Fibroblast of lung (primary cell): ENCODE data around the gene C16orf96. TPM values are rescaled to one million over a fixed set of nuclear protein-coding genes. Genes with fewer than 3 reads are reported as not detected.

Experiments
- DNase-seq, 2 donors: peaks; one replicate each; pipeline versions ENCODE4 v3.0.0 to v3.0.0-alpha.2; 2010; ENCODE audit warnings: low read depth in 2 of 2
- H2AFZ ChIP-seq: 2 replicates; pipeline ENCODE4 v1.5.1; 2012; ENCODE audit warnings: low read length, control low read depth, inconsistent platforms
- H3K27ac ChIP-seq: 2 replicates; pipeline ENCODE4 v1.5.1; 2011; ENCODE audit warnings: low read length, control low read depth; ENCODE audit not compliant: insufficient read depth
- H3K27me3 ChIP-seq: 2 replicates; pipeline ENCODE4 v1.5.1; 2011; ENCODE audit warnings: mild to moderate bottlenecking, low read length; ENCODE audit not compliant: control insufficient read depth, insufficient read depth
- H3K36me3 ChIP-seq: 2 replicates; pipeline ENCODE4 v1.5.1; 2011; ENCODE audit warnings: low read length; ENCODE audit not compliant: control insufficient read depth, insufficient read depth
- H3K4me1 ChIP-seq: 2 replicates; pipeline ENCODE4 v1.5.1; 2011; ENCODE audit warnings: low read length; ENCODE audit not compliant: control insufficient read depth, insufficient read depth; ENCODE audit errors: extremely low read depth
- H3K4me2 ChIP-seq: 2 replicates; pipeline ENCODE4 v1.5.1; 2011; ENCODE audit warnings: low read length, control low read depth; ENCODE audit not compliant: insufficient read depth; ENCODE audit errors: extremely low read depth
- H3K4me3 ChIP-seq, 4 experiments: fragments of 200-600 bp in 1 of 4; sonication (generic) in 1 of 4; replicated peaks in 1 of 4; 2 replicates each; pipeline ENCODE4 v1.5.1; 2011 to 2016; ENCODE audit warnings: low read length in 4 of 4, low read depth in 3 of 4, mild to moderate bottlenecking in 3 of 4, control low read depth in 2 of 4, inconsistent platforms in 1 of 4, mixed read lengths in 1 of 4; ENCODE audit not compliant: insufficient read depth in 1 of 4; ENCODE audit errors: control extremely low read depth in 1 of 4
- H3K79me2 ChIP-seq: 2 replicates; pipeline ENCODE4 v1.5.1; 2012; ENCODE audit warnings: mild to moderate bottlenecking, low read length, inconsistent platforms; ENCODE audit not compliant: control insufficient read depth, insufficient read depth
- H3K9ac ChIP-seq: 2 replicates; pipeline ENCODE4 v1.5.1; 2011; ENCODE audit warnings: mild to moderate bottlenecking, low read length, control low read depth; ENCODE audit not compliant: insufficient read depth
- H3K9me3 ChIP-seq: 2 replicates; pipeline ENCODE4 v1.5.1; 2012; ENCODE audit warnings: low read depth, low read length; ENCODE audit not compliant: control insufficient read depth, insufficient read depth
- H4K20me1 ChIP-seq: 2 replicates; pipeline ENCODE4 v1.5.1; 2011; ENCODE audit warnings: low read length; ENCODE audit not compliant: control insufficient read depth, insufficient read depth; ENCODE audit errors: extremely low read depth
- CTCF ChIP-seq, 2 donors: IDR thresholded peaks in 1 of 2; conservative IDR thresholded peaks in 1 of 2; 1 replicate in 1 of 2; 2 replicates in 1 of 2; pipeline ENCODE4 v1.5.1; 2011 to 2012; ENCODE audit warnings: low read length in 2 of 2, control low read depth in 1 of 2, inconsistent platforms in 1 of 2, low read depth in 1 of 2, mild to moderate bottlenecking in 1 of 2
- EZH2 ChIP-seq: IDR thresholded peaks from 2 replicates; pipeline ENCODE4 v1.5.1; 2012; ENCODE audit warnings: low read length, control low read depth, mild to moderate bottlenecking; ENCODE audit errors: missing control alignments
- polyA plus RNA-seq, 2 donors: library from polyadenylated mRNA; depleted of rRNA in 1 of 2; stranded (reverse) in 1 of 2; unstranded in 1 of 2; fragments of >200 nt; gene quantifications; 2 replicates each; pipeline ENCODE4 v1.2.1, GENCODE V29; 2011 to 2012; ENCODE audit warnings: missing spikeins in 1 of 2
- total RNA-seq: library from RNA; depleted of rRNA; stranded (reverse); fragments of >200 nt; gene quantifications from 2 replicates; pipeline ENCODE4 v1.2.1, GENCODE V29; 2014

C16orf96 gene
- total and polyA plus RNA-seq, 2 donors (not counting 1 experiment from before 2014, with no cell fraction given) = under 0.01 TPM; not detected in 1

GRCh38 chr16:4510747-4511426 is 45.3 kb upstream of the C16orf96 start:
- DNase-seq = no peak
- Histone ChIP-seq H3K27ac (no peak overlapping the region), H3K9me3 (no peaks in the 10 kb centered on the region), H2AFZ (no peak overlapping the region), H3K4me2 (no peak overlapping the region), H3K27me3 (no peaks in the 10 kb centered on the region), H3K36me3 (peaks cover 26% of the 10 kb centered on the region), H3K9ac (no peak overlapping the region), H3K79me2 (no peaks in the 10 kb centered on the region), H3K4me3 (no peak overlapping the region), H4K20me1 (no peaks in the 10 kb centered on the region), H3K4me1 (no peaks in the 10 kb centered on the region)
- TF ChIP-seq CTCF (conservative IDR thresholded peaks at IDR 0.05 in 1 of 2, IDR thresholded peaks at IDR 0.05 in 1 of 2; ENCODE audit: low read depth in 1 of 2, low read length in 2 of 2) = no peak
- TF ChIP-seq EZH2 = no peak

GRCh38 chr16:4511441-4512082 is 44.6 kb upstream of the C16orf96 start:
- TF ChIP-seq CTCF (conservative IDR thresholded peaks at IDR 0.05 in 1 of 2, IDR thresholded peaks at IDR 0.05 in 1 of 2; ENCODE audit: low read depth in 1 of 2, low read length in 2 of 2) = peak; percentile 22 to 64
- no peak for TF ChIP-seq EZH2
- DNase-seq = peak; percentile 24 to 50
- no peaks in the 10 kb centered on the region for H4K20me1 ChIP-seq
- H3K79me2 ChIP-seq = no peaks in the 10 kb centered on the region
- no peak overlapping the region for H3K27ac ChIP-seq
- no peaks in the 10 kb centered on the region for H3K9me3 ChIP-seq
- no peaks in the 10 kb centered on the region for H3K4me1 ChIP-seq
- H3K4me3 ChIP-seq = no peak overlapping the region
- peaks cover 26% of the 10 kb centered on the region for H3K36me3 ChIP-seq
- H3K9ac ChIP-seq = no peak overlapping the region
- H3K27me3 ChIP-seq = no peaks in the 10 kb centered on the region
- no peak overlapping the region for H2AFZ ChIP-seq
- no peak overlapping the region for H3K4me2 ChIP-seq

- DNase-seq = peak in 1 of 2 donors; percentile 30
- H3K4me2 ChIP-seq = no peak overlapping the region
- no peaks in the 10 kb centered on the region for H3K4me1 ChIP-seq
- no peaks in the 10 kb centered on the region for H3K27me3 ChIP-seq
- peaks cover 26% of the 10 kb centered on the region for H3K36me3 ChIP-seq
- no peaks in the 10 kb centered on the region for H3K79me2 ChIP-seq
- TF ChIP-seq CTCF (conservative IDR thresholded peaks at IDR 0.05 in 1 of 2, IDR thresholded peaks at IDR 0.05 in 1 of 2; ENCODE audit: low read depth in 1 of 2, low read length in 2 of 2) = no peak
- no peak for TF ChIP-seq EZH2
- no peak overlapping the region for H3K9ac ChIP-seq
- H2AFZ ChIP-seq = no peak overlapping the region
- no peaks in the 10 kb centered on the region for H3K9me3 ChIP-seq
- no peaks in the 10 kb centered on the region for H4K20me1 ChIP-seq
- H3K27ac ChIP-seq = no peak overlapping the region
- no peak overlapping the region for H3K4me3 ChIP-seq
Measured at GRCh38 chr16:4512473-4512872, 43.7 kb upstream of the C16orf96 start.
